ENCODE measurements around the gene CACNA1S. TPM values are rescaled to one million over a fixed set of nuclear protein-coding genes. Genes with fewer than 3 reads are reported as not detected.

Gene CACNA1S
- total RNA-seq, 1 experiment from 2014 or later: 0.02 TPM

DNA sequence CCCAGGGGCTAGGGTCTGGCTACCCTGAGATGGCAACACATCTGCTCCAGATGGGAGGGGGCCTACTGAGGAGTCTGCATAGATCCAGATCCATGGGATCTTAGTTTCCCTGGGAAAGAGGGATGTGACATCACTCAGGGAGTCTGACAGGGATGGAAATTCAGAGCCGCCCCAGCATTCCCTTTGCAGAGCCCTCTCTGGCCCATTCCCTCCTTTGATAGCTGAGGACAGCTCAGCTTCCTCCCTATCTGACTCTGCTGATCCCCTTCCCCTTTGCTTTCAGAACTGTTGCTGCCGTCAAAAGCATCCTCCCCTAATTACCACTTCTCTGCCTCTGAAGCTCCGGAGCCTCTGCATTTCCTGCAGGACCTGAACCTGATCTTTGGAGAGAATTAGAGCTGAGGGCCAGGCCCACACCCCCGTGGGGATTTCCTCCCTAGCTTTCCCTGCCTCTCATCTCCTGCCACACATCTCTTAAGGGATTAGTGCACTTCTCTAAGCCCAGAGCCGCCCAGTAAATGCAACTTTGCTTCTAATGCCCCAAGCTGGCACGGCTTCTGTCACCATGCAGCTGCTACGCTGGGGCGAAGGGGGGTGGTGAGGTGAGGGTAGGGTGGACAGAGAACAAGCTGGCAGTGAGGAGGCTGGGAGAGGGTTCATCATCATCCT lies 24.3 kb upstream of the CACNA1S start (continued):
- TF ChIP-seq, protein P1, sequence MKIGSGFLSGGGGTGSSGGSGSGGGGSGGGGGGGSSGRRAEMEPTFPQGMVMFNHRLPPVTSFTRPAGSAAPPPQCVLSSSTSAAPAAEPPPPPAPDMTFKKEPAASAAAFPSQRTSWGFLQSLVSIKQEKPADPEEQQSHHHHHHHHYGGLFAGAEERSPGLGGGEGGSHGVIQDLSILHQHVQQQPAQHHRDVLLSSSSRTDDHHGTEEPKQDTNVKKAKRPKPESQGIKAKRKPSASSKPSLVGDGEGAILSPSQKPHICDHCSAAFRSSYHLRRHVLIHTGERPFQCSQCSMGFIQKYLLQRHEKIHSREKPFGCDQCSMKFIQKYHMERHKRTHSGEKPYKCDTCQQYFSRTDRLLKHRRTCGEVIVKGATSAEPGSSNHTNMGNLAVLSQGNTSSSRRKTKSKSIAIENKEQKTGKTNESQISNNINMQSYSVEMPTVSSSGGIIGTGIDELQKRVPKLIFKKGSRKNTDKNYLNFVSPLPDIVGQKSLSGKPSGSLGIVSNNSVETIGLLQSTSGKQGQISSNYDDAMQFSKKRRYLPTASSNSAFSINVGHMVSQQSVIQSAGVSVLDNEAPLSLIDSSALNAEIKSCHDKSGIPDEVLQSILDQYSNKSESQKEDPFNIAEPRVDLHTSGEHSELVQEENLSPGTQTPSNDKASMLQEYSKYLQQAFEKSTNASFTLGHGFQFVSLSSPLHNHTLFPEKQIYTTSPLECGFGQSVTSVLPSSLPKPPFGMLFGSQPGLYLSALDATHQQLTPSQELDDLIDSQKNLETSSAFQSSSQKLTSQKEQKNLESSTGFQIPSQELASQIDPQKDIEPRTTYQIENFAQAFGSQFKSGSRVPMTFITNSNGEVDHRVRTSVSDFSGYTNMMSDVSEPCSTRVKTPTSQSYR (CRISPR knock-in tag; IDR thresholded peaks at IDR 0.05): no peak
- TF ChIP-seq ZSCAN18 (CRISPR knock-in tag; IDR thresholded peaks at IDR 0.05) (no peak), ATF6 (CRISPR knock-in tag; IDR thresholded peaks at IDR 0.05) (no peak), ZNF138 (CRISPR knock-in tag; conservative IDR thresholded peaks at IDR 0.05) (no peak), MYBL2 (CRISPR knock-in tag; IDR thresholded peaks at IDR 0.05) (no peak)
- TF ChIP-seq, protein P2, sequence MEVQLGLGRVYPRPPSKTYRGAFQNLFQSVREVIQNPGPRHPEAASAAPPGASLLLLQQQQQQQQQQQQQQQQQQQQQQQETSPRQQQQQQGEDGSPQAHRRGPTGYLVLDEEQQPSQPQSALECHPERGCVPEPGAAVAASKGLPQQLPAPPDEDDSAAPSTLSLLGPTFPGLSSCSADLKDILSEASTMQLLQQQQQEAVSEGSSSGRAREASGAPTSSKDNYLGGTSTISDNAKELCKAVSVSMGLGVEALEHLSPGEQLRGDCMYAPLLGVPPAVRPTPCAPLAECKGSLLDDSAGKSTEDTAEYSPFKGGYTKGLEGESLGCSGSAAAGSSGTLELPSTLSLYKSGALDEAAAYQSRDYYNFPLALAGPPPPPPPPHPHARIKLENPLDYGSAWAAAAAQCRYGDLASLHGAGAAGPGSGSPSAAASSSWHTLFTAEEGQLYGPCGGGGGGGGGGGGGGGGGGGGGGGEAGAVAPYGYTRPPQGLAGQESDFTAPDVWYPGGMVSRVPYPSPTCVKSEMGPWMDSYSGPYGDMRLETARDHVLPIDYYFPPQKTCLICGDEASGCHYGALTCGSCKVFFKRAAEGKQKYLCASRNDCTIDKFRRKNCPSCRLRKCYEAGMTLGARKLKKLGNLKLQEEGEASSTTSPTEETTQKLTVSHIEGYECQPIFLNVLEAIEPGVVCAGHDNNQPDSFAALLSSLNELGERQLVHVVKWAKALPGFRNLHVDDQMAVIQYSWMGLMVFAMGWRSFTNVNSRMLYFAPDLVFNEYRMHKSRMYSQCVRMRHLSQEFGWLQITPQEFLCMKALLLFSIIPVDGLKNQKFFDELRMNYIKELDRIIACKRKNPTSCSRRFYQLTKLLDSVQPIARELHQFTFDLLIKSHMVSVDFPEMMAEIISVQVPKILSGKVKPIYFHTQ (CRISPR knock-in tag; IDR thresholded peaks at IDR 0.05): no peak
- TF ChIP-seq, protein P3, sequence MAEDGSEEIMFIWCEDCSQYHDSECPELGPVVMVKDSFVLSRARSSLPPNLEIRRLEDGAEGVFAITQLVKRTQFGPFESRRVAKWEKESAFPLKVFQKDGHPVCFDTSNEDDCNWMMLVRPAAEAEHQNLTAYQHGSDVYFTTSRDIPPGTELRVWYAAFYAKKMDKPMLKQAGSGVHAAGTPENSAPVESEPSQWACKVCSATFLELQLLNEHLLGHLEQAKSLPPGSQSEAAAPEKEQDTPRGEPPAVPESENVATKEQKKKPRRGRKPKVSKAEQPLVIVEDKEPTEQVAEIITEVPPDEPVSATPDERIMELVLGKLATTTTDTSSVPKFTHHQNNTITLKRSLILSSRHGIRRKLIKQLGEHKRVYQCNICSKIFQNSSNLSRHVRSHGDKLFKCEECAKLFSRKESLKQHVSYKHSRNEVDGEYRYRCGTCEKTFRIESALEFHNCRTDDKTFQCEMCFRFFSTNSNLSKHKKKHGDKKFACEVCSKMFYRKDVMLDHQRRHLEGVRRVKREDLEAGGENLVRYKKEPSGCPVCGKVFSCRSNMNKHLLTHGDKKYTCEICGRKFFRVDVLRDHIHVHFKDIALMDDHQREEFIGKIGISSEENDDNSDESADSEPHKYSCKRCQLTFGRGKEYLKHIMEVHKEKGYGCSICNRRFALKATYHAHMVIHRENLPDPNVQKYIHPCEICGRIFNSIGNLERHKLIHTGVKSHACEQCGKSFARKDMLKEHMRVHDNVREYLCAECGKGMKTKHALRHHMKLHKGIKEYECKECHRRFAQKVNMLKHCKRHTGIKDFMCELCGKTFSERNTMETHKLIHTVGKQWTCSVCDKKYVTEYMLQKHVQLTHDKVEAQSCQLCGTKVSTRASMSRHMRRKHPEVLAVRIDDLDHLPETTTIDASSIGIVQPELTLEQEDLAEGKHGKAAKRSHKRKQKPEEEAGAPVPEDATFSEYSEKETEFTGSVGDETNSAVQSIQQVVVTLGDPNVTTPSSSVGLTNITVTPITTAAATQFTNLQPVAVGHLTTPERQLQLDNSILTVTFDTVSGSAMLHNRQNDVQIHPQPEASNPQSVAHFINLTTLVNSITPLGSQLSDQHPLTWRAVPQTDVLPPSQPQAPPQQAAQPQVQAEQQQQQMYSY (CRISPR knock-in tag; IDR thresholded peaks at IDR 0.05): no peak

GRCh38 chr1:201134405-201134804 lies 22.2 kb upstream of the CACNA1S start:
- Mint-ChIP-seq H3K27me3 (ENCODE audit: low read depth) (no peaks in the 10 kb centered on the region; the same call in 1 of the 2 replicates), H3K27ac (no peak overlapping the region), H3K4me3 (no peak overlapping the region), H3K36me3 (peaks cover 23% of the 10 kb centered on the region), H3K4me1 (no peaks in the 10 kb centered on the region), H3K9me3 (peaks cover 7% of the 10 kb centered on the region)
- CTCF ChIA-PET: no interaction called here
- TF ChIP-seq JAZF1 (CRISPR knock-in tag; IDR thresholded peaks at IDR 0.05) (no peak), NFATC4 (CRISPR knock-in tag; IDR thresholded peaks at IDR 0.05) (no peak), E2F5 (CRISPR knock-in tag; IDR thresholded peaks at IDR 0.05) (no peak), EMX1 (CRISPR knock-in tag; IDR thresholded peaks at IDR 0.05) (no peak)
- TF ChIP-seq, protein P4, sequence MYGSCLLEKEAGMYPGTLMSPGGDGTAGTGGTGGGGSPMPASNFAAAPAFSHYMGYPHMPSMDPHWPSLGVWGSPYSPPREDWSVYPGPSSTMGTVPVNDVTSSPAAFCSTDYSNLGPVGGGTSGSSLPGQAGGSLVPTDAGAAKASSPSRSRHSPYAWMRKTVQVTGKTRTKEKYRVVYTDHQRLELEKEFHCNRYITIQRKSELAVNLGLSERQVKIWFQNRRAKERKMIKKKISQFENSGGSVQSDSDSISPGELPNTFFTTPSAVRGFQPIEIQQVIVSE (CRISPR knock-in tag; IDR thresholded peaks at IDR 0.05; ENCODE audit: borderline replicate concordance): no peak
- ATAC-seq (no peak), DNase-seq (ENCODE audit: low spot score) (no peak)
- POLR2A ChIA-PET: no interaction called here

All from WTC11 (cell line).